GM12873 (cell line): ENCODE results near the gene PRXL2A.

Experiments
- CTCF ChIP-seq: IDR thresholded peaks from 2 replicates; pipeline ENCODE4 v1.5.1; 2012; ENCODE audit warnings: low read depth, mild to moderate bottlenecking, moderate library complexity, low read length, control low read depth; ENCODE audit not compliant: insufficient read depth; ENCODE audit errors: missing control alignments

The PRXL2A gene

GRCh38 chr10:80459047-80459865 is 50.9 kb downstream of the PRXL2A start:
- peak; percentile 37 for TF ChIP-seq CTCF

- TF ChIP-seq CTCF, result no peak
These were observed 52.3 kb downstream of the PRXL2A start for GRCh38 chr10:80460399-80461207.

GRCh38 chr10:80461208-80462183 is 53.1 kb downstream of the PRXL2A start:
- TF ChIP-seq CTCF, result no peak

GRCh38 chr10:80462299-80462980 is 54.1 kb downstream of the PRXL2A start:
- TF ChIP-seq CTCF, result no peak

- TF ChIP-seq CTCF, result no peak
These were observed 54.8 kb downstream of the PRXL2A start for GRCh38 chr10:80462981-80463741.

- TF ChIP-seq CTCF, result no peak
These were observed 55.5 kb downstream of the PRXL2A start for GRCh38 chr10:80463868-80464267.
